Measurements from ENCODE around the gene HMCN1. TPM values are rescaled to one million over a fixed set of nuclear protein-coding genes. Genes with fewer than 3 reads are reported as not detected.

HMCN1 gene
- total and polyA plus RNA-seq, 2 experiments from 2014 or later = 1.6 to 8.7 TPM

DNA sequence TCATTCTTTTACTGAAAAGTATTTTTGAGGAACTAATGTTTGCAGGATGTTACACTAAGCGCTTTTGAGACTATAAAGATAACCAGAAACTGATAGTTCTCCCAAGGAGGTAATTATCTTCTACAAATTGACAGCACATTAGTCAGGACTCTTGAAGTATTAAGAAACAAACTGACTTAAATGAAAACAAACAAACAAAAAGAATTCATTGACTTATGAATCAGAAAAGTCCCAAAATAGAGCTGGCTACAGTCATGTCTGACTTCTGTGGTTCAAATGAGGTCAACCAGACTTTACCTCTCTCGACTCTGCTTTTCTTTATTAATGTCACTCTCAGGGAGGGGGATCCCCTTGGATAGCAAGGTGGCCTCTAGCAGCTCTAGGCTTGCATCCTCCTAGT, 344.1 kb downstream of the HMCN1 start (continued):
- TF ChIP-seq, protein P1, sequence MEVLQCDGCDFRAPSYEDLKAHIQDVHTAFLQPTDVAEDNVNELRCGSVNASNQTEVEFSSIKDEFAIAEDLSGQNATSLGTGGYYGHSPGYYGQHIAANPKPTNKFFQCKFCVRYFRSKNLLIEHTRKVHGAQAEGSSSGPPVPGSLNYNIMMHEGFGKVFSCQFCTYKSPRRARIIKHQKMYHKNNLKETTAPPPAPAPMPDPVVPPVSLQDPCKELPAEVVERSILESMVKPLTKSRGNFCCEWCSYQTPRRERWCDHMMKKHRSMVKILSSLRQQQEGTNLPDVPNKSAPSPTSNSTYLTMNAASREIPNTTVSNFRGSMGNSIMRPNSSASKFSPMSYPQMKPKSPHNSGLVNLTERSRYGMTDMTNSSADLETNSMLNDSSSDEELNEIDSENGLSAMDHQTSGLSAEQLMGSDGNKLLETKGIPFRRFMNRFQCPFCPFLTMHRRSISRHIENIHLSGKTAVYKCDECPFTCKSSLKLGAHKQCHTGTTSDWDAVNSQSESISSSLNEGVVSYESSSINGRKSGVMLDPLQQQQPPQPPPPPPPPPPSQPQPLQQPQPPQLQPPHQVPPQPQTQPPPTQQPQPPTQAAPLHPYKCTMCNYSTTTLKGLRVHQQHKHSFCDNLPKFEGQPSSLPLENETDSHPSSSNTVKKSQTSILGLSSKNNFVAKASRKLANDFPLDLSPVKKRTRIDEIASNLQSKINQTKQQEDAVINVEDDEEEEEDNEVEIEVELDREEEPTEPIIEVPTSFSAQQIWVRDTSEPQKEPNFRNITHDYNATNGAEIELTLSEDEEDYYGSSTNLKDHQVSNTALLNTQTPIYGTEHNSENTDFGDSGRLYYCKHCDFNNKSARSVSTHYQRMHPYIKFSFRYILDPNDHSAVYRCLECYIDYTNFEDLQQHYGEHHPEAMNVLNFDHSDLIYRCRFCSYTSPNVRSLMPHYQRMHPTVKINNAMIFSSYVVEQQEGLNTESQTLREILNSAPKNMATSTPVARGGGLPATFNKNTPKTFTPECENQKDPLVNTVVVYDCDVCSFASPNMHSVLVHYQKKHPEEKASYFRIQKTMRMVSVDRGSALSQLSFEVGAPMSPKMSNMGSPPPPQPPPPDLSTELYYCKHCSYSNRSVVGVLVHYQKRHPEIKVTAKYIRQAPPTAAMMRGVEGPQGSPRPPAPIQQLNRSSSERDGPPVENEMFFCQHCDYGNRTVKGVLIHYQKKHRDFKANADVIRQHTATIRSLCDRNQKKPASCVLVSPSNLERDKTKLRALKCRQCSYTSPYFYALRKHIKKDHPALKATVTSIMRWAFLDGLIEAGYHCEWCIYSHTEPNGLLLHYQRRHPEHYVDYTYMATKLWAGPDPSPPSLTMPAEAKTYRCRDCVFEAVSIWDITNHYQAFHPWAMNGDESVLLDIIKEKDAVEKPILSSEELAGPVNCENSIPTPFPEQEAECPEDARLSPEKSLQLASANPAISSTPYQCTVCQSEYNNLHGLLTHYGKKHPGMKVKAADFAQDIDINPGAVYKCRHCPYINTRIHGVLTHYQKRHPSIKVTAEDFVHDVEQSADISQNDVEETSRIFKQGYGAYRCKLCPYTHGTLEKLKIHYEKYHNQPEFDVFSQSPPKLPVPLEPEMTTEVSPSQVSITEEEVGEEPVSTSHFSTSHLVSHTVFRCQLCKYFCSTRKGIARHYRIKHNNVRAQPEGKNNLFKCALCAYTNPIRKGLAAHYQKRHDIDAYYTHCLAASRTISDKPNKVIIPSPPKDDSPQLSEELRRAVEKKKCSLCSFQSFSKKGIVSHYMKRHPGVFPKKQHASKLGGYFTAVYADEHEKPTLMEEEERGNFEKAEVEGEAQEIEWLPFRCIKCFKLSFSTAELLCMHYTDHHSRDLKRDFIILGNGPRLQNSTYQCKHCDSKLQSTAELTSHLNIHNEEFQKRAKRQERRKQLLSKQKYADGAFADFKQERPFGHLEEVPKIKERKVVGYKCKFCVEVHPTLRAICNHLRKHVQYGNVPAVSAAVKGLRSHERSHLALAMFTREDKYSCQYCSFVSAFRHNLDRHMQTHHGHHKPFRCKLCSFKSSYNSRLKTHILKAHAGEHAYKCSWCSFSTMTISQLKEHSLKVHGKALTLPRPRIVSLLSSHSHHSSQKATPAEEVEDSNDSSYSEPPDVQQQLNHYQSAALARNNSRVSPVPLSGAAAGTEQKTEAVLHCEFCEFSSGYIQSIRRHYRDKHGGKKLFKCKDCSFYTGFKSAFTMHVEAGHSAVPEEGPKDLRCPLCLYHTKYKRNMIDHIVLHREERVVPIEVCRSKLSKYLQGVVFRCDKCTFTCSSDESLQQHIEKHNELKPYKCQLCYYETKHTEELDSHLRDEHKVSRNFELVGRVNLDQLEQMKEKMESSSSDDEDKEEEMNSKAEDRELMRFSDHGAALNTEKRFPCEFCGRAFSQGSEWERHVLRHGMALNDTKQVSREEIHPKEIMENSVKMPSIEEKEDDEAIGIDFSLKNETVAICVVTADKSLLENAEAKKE (CRISPR knock-in tag; IDR thresholded peaks at IDR 0.05) = no peak
- no peak for TF ChIP-seq CREB1 (CRISPR knock-in tag; IDR thresholded peaks at IDR 0.05; ENCODE audit: low read depth)
- no peak for TF ChIP-seq POLR2AphosphoS5 (IDR thresholded peaks at IDR 0.05; ENCODE audit: low read depth)
- TF ChIP-seq, protein P2, sequence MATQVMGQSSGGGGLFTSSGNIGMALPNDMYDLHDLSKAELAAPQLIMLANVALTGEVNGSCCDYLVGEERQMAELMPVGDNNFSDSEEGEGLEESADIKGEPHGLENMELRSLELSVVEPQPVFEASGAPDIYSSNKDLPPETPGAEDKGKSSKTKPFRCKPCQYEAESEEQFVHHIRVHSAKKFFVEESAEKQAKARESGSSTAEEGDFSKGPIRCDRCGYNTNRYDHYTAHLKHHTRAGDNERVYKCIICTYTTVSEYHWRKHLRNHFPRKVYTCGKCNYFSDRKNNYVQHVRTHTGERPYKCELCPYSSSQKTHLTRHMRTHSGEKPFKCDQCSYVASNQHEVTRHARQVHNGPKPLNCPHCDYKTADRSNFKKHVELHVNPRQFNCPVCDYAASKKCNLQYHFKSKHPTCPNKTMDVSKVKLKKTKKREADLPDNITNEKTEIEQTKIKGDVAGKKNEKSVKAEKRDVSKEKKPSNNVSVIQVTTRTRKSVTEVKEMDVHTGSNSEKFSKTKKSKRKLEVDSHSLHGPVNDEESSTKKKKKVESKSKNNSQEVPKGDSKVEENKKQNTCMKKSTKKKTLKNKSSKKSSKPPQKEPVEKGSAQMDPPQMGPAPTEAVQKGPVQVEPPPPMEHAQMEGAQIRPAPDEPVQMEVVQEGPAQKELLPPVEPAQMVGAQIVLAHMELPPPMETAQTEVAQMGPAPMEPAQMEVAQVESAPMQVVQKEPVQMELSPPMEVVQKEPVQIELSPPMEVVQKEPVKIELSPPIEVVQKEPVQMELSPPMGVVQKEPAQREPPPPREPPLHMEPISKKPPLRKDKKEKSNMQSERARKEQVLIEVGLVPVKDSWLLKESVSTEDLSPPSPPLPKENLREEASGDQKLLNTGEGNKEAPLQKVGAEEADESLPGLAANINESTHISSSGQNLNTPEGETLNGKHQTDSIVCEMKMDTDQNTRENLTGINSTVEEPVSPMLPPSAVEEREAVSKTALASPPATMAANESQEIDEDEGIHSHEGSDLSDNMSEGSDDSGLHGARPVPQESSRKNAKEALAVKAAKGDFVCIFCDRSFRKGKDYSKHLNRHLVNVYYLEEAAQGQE (IDR thresholded peaks at IDR 0.05; ENCODE audit: unreplicated experiment) = no peak
- TF ChIP-seq, protein P3, sequence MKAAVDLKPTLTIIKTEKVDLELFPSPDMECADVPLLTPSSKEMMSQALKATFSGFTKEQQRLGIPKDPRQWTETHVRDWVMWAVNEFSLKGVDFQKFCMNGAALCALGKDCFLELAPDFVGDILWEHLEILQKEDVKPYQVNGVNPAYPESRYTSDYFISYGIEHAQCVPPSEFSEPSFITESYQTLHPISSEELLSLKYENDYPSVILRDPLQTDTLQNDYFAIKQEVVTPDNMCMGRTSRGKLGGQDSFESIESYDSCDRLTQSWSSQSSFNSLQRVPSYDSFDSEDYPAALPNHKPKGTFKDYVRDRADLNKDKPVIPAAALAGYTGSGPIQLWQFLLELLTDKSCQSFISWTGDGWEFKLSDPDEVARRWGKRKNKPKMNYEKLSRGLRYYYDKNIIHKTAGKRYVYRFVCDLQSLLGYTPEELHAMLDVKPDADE (IDR thresholded peaks at IDR 0.05) = no peak
- TF ChIP-seq, protein P4, sequence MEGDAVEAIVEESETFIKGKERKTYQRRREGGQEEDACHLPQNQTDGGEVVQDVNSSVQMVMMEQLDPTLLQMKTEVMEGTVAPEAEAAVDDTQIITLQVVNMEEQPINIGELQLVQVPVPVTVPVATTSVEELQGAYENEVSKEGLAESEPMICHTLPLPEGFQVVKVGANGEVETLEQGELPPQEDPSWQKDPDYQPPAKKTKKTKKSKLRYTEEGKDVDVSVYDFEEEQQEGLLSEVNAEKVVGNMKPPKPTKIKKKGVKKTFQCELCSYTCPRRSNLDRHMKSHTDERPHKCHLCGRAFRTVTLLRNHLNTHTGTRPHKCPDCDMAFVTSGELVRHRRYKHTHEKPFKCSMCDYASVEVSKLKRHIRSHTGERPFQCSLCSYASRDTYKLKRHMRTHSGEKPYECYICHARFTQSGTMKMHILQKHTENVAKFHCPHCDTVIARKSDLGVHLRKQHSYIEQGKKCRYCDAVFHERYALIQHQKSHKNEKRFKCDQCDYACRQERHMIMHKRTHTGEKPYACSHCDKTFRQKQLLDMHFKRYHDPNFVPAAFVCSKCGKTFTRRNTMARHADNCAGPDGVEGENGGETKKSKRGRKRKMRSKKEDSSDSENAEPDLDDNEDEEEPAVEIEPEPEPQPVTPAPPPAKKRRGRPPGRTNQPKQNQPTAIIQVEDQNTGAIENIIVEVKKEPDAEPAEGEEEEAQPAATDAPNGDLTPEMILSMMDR (conservative IDR thresholded peaks at IDR 0.05; ENCODE audit: low read depth in 2 of 2) = no peak
- no peak for TF ChIP-seq ZNF331 (CRISPR knock-in tag; IDR thresholded peaks at IDR 0.05; ENCODE audit: low read depth)
- no peak for TF ChIP-seq JUNB (IDR thresholded peaks at IDR 0.05; ENCODE audit: unreplicated experiment)
- TF ChIP-seq NANOG (IDR thresholded peaks at IDR 0.05; ENCODE audit: borderline replicate concordance) = no peak
- TF ChIP-seq ZNF114 (CRISPR knock-in tag; IDR thresholded peaks at IDR 0.05) = no peak
- TF ChIP-seq STAT1 (IDR thresholded peaks at IDR 0.05; ENCODE audit: unreplicated experiment) = no peak
